ENCODE results near the gene EREG. TPM values are rescaled to one million over a fixed set of nuclear protein-coding genes. Genes with fewer than 3 reads are reported as not detected.
"Not testable (repeated sequence)": the region's sequence is repeated elsewhere in the genome, so short reads cannot be mapped to it uniquely, and the experiment has no call there.

The EREG gene
- total and polyA plus RNA-seq, 10 donors: 0.03 to 12.3 (median 0.29) TPM

GRCh38 chr4:74334636-74335035 lies 30.3 kb upstream of the EREG start:
- peaks cover 0 to 7% (median 0%) of the 10 kb centered on the region in 6 donors for H3K4me1 ChIP-seq
- 81 to 93% (median 86%) methylated on average over 7 of the region's 7 CpGs for WGBS, 5 donors
- DNase-seq: no peak
- no peaks in the 10 kb centered on the region for H3K27me3 ChIP-seq (replicated peaks in 1 of 7)
- no peaks in the 10 kb centered on the region for H3K9me3 ChIP-seq
- no peak overlapping the region for H3K4me3 ChIP-seq
- H3K36me3 ChIP-seq: no peaks in the 10 kb centered on the region
- intact Hi-C loops (cut with DNase I; ENCODE audit: low total_unique reads): no loop called here
- no peak overlapping the region for H3K27ac ChIP-seq
- TF ChIP-seq POLR2AphosphoS5 (IDR thresholded peaks at IDR 0.05) (no peak), POLR2A (IDR thresholded peaks at IDR 0.05) (no peak), CTCF (IDR thresholded peaks at IDR 0.05 in 8 of 11, conservative IDR thresholded peaks at IDR 0.05 in 3 of 11) (no peak)

GRCh38 chr4:74335341-74336021 lies 29.5 kb upstream of the EREG start:
- Histone ChIP-seq H3K27ac (peak overlapping the region in 2 of 8 donors; percentile 13 to 21), H3K9me3 (peaks cover 0 to 4% (median 1%) of the 10 kb centered on the region in 8 donors), H3K36me3 (no peaks in the 10 kb centered on the region), H3K4me3 (no peak overlapping the region), H3K4me1 (peaks cover 0 to 7% (median 0%) of the 10 kb centered on the region in 6 donors), H3K27me3 (replicated peaks in 1 of 7) (no peaks in the 10 kb centered on the region)
- intact Hi-C loops (cut with DNase I; ENCODE audit: low total_unique reads): no loop called here
- no peak for DNase-seq
- no peak for TF ChIP-seq CTCF (IDR thresholded peaks at IDR 0.05 in 8 of 11, conservative IDR thresholded peaks at IDR 0.05 in 3 of 11)
- no peak for TF ChIP-seq POLR2AphosphoS5 (IDR thresholded peaks at IDR 0.05)
- TF ChIP-seq POLR2A (IDR thresholded peaks at IDR 0.05): no peak
- 45 to 65% (median 58%) methylated on average over 5 of the region's 5 CpGs for WGBS, 5 donors

- Histone ChIP-seq H3K27me3 (replicated peaks in 1 of 7) (no peaks in the 10 kb centered on the region), H3K36me3 (no peaks in the 10 kb centered on the region), H3K27ac (peak overlapping the region in 3 of 8 donors; percentile 12 to 60 (median 54)), H3K4me1 (peaks cover 0 to 7% (median 0%) of the 10 kb centered on the region in 6 donors), H3K9me3 (peaks cover 2 to 22% (median 13%) of the 10 kb centered on the region in 8 donors), H3K4me3 (no peak overlapping the region)
- intact Hi-C loops (cut with DNase I; ENCODE audit: low total_unique reads): no loop called here
- 46 to 77% (median 66%) methylated on average over 4 of the region's 4 CpGs for WGBS, 5 donors
- no peak for DNase-seq
- TF ChIP-seq POLR2AphosphoS5 (IDR thresholded peaks at IDR 0.05) (no peak), CTCF (IDR thresholded peaks at IDR 0.05 in 8 of 11, conservative IDR thresholded peaks at IDR 0.05 in 3 of 11) (no peak), POLR2A (IDR thresholded peaks at IDR 0.05) (no peak)
Observed at GRCh38 chr4:74338792-74339333, 26.1 kb upstream of the EREG start.

GRCh38 chr4:74339501-74339900 lies 25.4 kb upstream of the EREG start:
- DNase-seq: no peak
- Histone ChIP-seq H3K36me3 (no peaks in the 10 kb centered on the region), H3K27ac (peak overlapping the region in 3 of 8 donors; percentile 12 to 60 (median 54)), H3K4me3 (no peak overlapping the region), H3K9me3 (peaks cover 3 to 28% (median 19%) of the 10 kb centered on the region in 8 donors), H3K4me1 (peaks cover 0 to 7% (median 0%) of the 10 kb centered on the region in 6 donors), H3K27me3 (replicated peaks in 1 of 7) (no peaks in the 10 kb centered on the region)
- TF ChIP-seq POLR2AphosphoS5 (IDR thresholded peaks at IDR 0.05) (no peak), CTCF (IDR thresholded peaks at IDR 0.05 in 8 of 11, conservative IDR thresholded peaks at IDR 0.05 in 3 of 11) (no peak), POLR2A (IDR thresholded peaks at IDR 0.05) (no peak)
- intact Hi-C loops (cut with DNase I; ENCODE audit: low total_unique reads): no loop called here

GRCh38 chr4:74340421-74340820 lies 24.5 kb upstream of the EREG start:
- H3K9me3 ChIP-seq: peaks cover 3 to 35% (median 25%) of the 10 kb centered on the region in 8 donors
- H3K4me1 ChIP-seq; DNase-seq; H3K4me3 ChIP-seq; intact Hi-C loops (cut with DNase I; ENCODE audit: low total_unique reads); H3K36me3 ChIP-seq; H3K27ac ChIP-seq; H3K27me3 ChIP-seq (replicated peaks in 1 of 7): not testable (repeated sequence)

Measured in spleen (tissue), 11 donors.